GM12891 (cell line): Measurements from ENCODE around the gene MORC4.

Source experiments
- POLR2A ChIP-seq: IDR thresholded peaks from 2 replicates; pipeline ENCODE4 v1.6.1; 2011; ENCODE audit warnings: low read depth, low read length, control low read depth
- POLR2AphosphoS5 ChIP-seq: IDR thresholded peaks from 2 replicates; pipeline ENCODE4 v1.6.1; 2011; ENCODE audit warnings: low read depth, low read length, control low read depth
- SPI1 ChIP-seq: IDR thresholded peaks from 2 replicates; pipeline ENCODE4 v1.6.1; 2011; ENCODE audit warnings: low read depth, low read length, control low read depth
- TAF1 ChIP-seq: IDR thresholded peaks from 2 replicates; pipeline ENCODE4 v1.6.1; 2011; ENCODE audit warnings: low read depth, low read length, control low read depth

DNA sequence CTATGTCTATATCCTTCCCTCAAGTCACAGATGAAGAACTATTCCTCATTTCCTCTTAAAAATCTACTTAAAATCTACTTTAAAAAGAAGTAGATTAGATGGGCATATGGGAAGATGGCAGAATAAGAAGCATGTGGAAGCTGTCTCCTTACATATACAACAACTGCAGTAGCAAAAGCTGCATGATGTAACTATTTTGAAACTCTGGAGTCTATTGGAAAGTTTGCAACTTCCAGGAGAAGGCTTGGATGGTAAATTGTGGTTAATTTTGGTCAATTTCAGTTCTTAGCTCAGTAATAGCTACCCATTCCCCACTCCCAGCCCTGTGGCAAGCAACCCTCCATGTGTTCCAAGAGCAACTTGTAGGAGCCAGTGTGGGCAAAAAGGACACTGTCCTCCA, 36.9 kb downstream of the MORC4 start:
- TF ChIP-seq POLR2AphosphoS5: no peak
- TF ChIP-seq POLR2A: no peak
- no peak for TF ChIP-seq TAF1
- no peak for TF ChIP-seq SPI1
